Natural killer cell (primary cell): ENCODE measurements around the gene TMC2. TPM values are rescaled to one million over a fixed set of nuclear protein-coding genes. Genes with fewer than 3 reads are reported as not detected.
"Not testable (repeated sequence)": the region's sequence is repeated elsewhere in the genome, so short reads cannot be mapped to it uniquely, and the experiment has no call there.

Source experiments
- ATAC-seq, 3 donors: fragments of 150-1000 bp in 2 of 3; fragments of 200-7000 bp in 1 of 3; cut with Tn5 transposase; 1 replicate in 1 of 3; 2 replicates in 2 of 3; pipeline ENCODE4 v1.10.0; 2021; ENCODE audit warnings: mild to moderate bottlenecking in 2 of 3, moderate library complexity in 2 of 3
- DNase-seq, 2 donors: peaks; one replicate each; pipeline versions ENCODE4 v3.0.0 to v3.0.0-alpha.2; 2013 to 2021; ENCODE audit warnings: mixed read lengths in 1 of 2
- H3K27ac ChIP-seq: one replicate; pipeline ENCODE4 v1.5.1; 2013; ENCODE audit warnings: mild to moderate bottlenecking, low read length
- H3K27me3 ChIP-seq: one replicate; pipeline ENCODE4 v1.6.1; 2013; ENCODE audit warnings: low read length; ENCODE audit not compliant: control insufficient read depth, insufficient read depth
- H3K36me3 ChIP-seq: one replicate; pipeline ENCODE4 v1.6.1; 2013; ENCODE audit warnings: low read length; ENCODE audit not compliant: control insufficient read depth, insufficient read depth
- H3K4me1 ChIP-seq: one replicate; pipeline ENCODE4 v1.6.1; 2013; ENCODE audit warnings: low read length; ENCODE audit not compliant: control insufficient read depth, insufficient read depth
- H3K4me3 ChIP-seq: one replicate; pipeline ENCODE4 v1.5.1; 2013; ENCODE audit warnings: low read length
- H3K9me3 ChIP-seq: one replicate; pipeline ENCODE4 v1.6.1; 2013; ENCODE audit warnings: low read length; ENCODE audit not compliant: control insufficient read depth, insufficient read depth
- H3K27ac Mint-ChIP-seq, 2 donors: one replicate each; pipeline ENCODE4 v1.8.0; 2022; ENCODE audit warnings: mild to moderate bottlenecking in 2 of 2, mixed read lengths in 2 of 2, moderate library complexity in 1 of 2
- H3K27me3 Mint-ChIP-seq, 2 donors: one replicate each; pipeline ENCODE4 v1.8.0; 2022; ENCODE audit warnings: low read depth in 2 of 2, mixed read lengths in 2 of 2
- H3K36me3 Mint-ChIP-seq: one replicate; pipeline ENCODE4 v1.8.0; 2022; ENCODE audit warnings: mixed read lengths
- H3K4me1 Mint-ChIP-seq, 2 donors: one replicate each; pipeline ENCODE4 v1.8.0; 2022; ENCODE audit warnings: mixed read lengths in 2 of 2
- H3K4me3 Mint-ChIP-seq: one replicate; pipeline ENCODE4 v1.8.0; 2022; ENCODE audit warnings: mild to moderate bottlenecking, moderate library complexity, mixed read lengths
- H3K9me3 Mint-ChIP-seq, 2 donors: one replicate each; pipeline ENCODE4 v1.8.0; 2022; ENCODE audit warnings: mixed read lengths in 2 of 2
- WGBS: methylation state at CpG from one replicate; pipeline ENCODE4 v1.1.7; 2013; ENCODE audit warnings: missing lambda C conversion rate; ENCODE audit not compliant: insufficient coverage; 5-methylcytosine and 5-hydroxymethylcytosine counted together
- intact Hi-C: fragments of 100-400 bp; cut with micrococcal nuclease; formaldehyde crosslinking; loops from one replicate; pipeline ENCODE4 v1.14.2; 2022
- total RNA-seq, 4 donors: library from RNA; stranded (reverse); fragments of 120-200 nt in 1 of 4; gene quantifications; one replicate each; pipeline versions ENCODE4 v1.2.3 to v1.2.4, GENCODE V29; 2013 to 2022
- TF ChIP-seq, protein P1 (sequence below): fragments of 200-600 bp; IDR thresholded peaks from one replicate; pipeline ENCODE4 v1.8.0; 2022; ENCODE audit warnings: antibody characterized with exemption

The TMC2 gene
- total RNA-seq, 3 donors from 2014 or later (not counting 1 experiment from before 2014, with no cell fraction given), result 0.94 to 1.3 TPM; not detected in 1

DNA sequence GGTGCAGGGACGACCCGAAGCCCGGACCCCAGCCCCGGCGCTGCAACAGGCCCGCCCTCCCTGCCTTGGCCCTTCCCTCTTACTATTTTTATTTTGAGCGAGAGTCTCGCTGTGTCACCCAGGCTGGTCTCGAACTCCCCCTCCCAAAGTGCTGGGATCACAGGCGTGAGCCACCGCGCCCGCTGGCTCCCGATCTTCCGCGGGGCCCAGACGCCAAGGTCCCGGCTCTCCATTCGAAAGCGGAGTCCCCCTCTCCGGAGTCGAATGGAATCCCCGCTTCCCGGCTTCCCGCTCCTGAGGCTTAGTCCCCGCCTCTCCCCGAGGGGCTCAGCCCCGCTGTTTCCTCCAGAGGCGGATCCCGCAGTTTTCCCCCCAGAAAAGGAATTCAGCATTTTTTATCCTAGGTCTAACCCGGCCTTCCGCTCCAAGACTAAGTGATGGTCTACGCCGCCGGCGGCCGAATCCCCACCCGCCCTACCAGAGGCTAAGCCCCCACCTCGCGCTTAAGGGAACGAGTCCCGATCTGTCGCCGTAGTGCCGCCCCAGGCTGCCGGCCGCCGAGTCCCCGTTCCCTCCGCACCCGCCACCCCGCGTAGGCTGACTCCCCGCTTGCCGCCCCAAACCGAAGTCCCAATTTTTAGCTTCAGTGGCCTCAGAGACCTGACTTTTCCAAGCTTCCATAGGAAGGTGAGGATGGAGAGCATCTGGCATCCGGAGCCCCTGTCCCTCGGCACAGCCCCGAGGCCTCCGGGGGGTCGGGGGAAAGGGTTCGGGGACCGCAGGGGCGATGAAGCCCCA, 11.5 kb upstream of the TMC2 start:
- intact Hi-C loops, result loop anchor here (2.0 kb wide), 1 partner anchor 122 kb away; no protein-coding TSS in a partner anchor
- Mint-ChIP-seq H3K4me1 (peaks cover 11 to 32% of the 10 kb centered on the region in 2 donors), H3K27ac (peak overlapping the region; percentile 18 to 91), H3K36me3 (no peaks in the 10 kb centered on the region), H3K9me3 (no peaks in the 10 kb centered on the region), H3K27me3 (no peaks in the 10 kb centered on the region), H3K4me3 (peak overlapping the region; percentile 92)
- Histone ChIP-seq H3K9me3 (no peaks in the 10 kb centered on the region), H3K27ac (peak overlapping the region; percentile 32), H3K36me3 (no peaks in the 10 kb centered on the region), H3K4me3 (peak overlapping the region; percentile 67), H3K4me1 (peaks cover 11% of the 10 kb centered on the region), H3K27me3 (no peaks in the 10 kb centered on the region)
- WGBS, result under 1% methylated on average over 64 of the region's 64 CpGs
- TF ChIP-seq, protein P1, sequence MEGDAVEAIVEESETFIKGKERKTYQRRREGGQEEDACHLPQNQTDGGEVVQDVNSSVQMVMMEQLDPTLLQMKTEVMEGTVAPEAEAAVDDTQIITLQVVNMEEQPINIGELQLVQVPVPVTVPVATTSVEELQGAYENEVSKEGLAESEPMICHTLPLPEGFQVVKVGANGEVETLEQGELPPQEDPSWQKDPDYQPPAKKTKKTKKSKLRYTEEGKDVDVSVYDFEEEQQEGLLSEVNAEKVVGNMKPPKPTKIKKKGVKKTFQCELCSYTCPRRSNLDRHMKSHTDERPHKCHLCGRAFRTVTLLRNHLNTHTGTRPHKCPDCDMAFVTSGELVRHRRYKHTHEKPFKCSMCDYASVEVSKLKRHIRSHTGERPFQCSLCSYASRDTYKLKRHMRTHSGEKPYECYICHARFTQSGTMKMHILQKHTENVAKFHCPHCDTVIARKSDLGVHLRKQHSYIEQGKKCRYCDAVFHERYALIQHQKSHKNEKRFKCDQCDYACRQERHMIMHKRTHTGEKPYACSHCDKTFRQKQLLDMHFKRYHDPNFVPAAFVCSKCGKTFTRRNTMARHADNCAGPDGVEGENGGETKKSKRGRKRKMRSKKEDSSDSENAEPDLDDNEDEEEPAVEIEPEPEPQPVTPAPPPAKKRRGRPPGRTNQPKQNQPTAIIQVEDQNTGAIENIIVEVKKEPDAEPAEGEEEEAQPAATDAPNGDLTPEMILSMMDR, result peak; percentile 38
- DNase-seq, result peak; percentile 22 to 58
- ATAC-seq, result peak; percentile 37 to 48 (median 40)

DNA sequence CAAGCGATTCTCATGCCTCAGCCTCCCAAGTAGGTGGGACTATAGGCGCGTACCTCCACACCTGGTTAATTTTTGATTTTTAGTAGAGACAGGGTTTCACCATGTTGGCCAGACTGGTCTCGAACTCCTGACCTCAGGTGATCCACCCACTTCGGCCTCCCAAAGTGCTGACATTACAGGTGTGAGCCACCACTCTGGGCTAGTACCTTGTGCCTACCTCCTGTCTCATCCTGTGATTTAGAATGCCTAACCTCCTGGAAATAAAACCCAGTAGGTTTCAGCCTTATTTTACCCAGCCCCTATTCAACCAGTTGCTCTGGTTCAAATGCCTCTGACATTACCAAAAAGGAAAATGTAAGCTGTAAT, 10.2 kb upstream of the TMC2 start:
- H3K27ac Mint-ChIP-seq, H3K27me3 Mint-ChIP-seq: not testable (repeated sequence)

DNA sequence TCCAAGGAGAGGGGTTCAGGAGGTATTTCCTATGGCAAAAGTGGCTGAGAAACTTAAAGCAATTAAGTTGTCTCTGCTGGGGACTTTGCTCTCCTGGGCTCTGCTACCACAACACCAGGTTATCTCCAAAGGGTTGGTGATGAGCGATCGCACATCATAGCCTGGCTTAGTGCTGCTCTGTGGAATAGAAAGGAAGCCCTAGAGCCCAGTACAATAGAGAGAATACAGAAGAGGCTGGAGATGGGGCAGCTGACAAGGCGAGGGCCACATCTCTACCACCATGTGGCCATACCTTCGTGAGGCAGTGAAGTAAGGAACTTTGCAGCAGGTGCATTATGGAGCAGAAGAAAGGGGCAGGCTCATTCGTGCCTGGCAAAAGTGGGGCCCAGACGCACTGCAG, 8.6 kb upstream of the TMC2 start:
- no peak overlapping the region for H3K4me3 Mint-ChIP-seq
- Histone ChIP-seq H3K4me1 (peaks cover 11% of the 10 kb centered on the region), H3K36me3 (no peaks in the 10 kb centered on the region), H3K4me3 (no peak overlapping the region), H3K27me3 (no peaks in the 10 kb centered on the region), H3K27ac (no peak overlapping the region), H3K9me3 (no peaks in the 10 kb centered on the region)
- TF ChIP-seq, protein P1, result no peak
- intact Hi-C loops, result no loop called here
- peaks cover 14 to 28% of the 10 kb centered on the region in 2 donors for H3K4me1 Mint-ChIP-seq
- H3K27ac Mint-ChIP-seq, result no peak overlapping the region
- H3K9me3 Mint-ChIP-seq, result no peaks in the 10 kb centered on the region
- WGBS, result 91% methylated on average over 6 of the region's 6 CpGs
- H3K36me3 Mint-ChIP-seq, result no peaks in the 10 kb centered on the region
- H3K27me3 Mint-ChIP-seq, result no peaks in the 10 kb centered on the region
- DNase-seq, result no peak
- no peak for ATAC-seq

More for the DNA sequence above, 10.2 kb upstream of the TMC2 start:
- WGBS, result 90% methylated on average over 5 of the region's 5 CpGs
- H3K36me3 ChIP-seq, H3K9me3 Mint-ChIP-seq, DNase-seq, H3K9me3 ChIP-seq, H3K36me3 Mint-ChIP-seq, H3K27me3 ChIP-seq, H3K27ac ChIP-seq, intact Hi-C loops, ATAC-seq, H3K4me3 ChIP-seq: not testable (repeated sequence)
- H3K4me1 ChIP-seq, result peaks cover 11% of the 10 kb centered on the region
- H3K4me1 Mint-ChIP-seq, result peaks cover 14 to 33% of the 10 kb centered on the region in 2 donors
- H3K4me3 Mint-ChIP-seq, result peak overlapping the region; percentile 17

DNA sequence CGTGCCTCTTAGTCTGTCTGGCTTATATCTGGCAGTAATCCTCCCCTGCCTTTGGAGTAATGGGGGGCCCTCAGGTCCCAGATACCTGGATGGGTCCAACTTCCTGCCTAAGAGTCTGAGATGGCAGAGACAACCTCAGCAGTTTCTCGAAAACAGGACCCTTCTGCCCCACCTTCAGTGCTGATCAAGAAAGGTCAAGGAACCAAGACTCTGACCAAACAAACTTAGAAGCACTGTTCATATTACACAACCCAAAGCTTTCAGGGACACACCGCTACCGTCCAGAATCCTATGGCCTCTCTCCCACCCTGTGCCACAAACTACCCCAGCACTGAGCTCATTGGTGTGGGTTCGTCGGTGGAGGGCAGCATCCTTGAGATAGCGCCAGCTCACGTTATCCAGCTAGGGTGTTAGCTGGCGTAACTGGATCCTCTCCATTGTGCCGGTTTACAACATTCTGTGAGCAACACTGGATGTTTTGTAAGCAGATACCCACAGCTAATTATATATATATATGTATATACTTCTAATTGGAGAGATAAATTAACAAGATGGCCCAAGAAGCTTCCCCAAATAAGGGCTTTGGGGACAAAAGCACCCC, 7.6 kb upstream of the TMC2 start:
- Histone ChIP-seq H3K4me3 (no peak overlapping the region), H3K27me3 (no peaks in the 10 kb centered on the region), H3K27ac (no peak overlapping the region), H3K4me1 (peaks cover 11% of the 10 kb centered on the region), H3K36me3 (no peaks in the 10 kb centered on the region), H3K9me3 (no peaks in the 10 kb centered on the region)
- intact Hi-C loops, result no loop called here
- DNase-seq (no peak), ATAC-seq (no peak)
- peaks cover 0 to 4% of the 10 kb centered on the region in 2 donors for H3K27me3 Mint-ChIP-seq
- H3K4me3 Mint-ChIP-seq, result no peak overlapping the region
- TF ChIP-seq, protein P1, result no peak
- peaks cover 14 to 28% of the 10 kb centered on the region in 2 donors for H3K4me1 Mint-ChIP-seq
- no peaks in the 10 kb centered on the region for H3K9me3 Mint-ChIP-seq
- WGBS, result 85% methylated on average over 8 of the region's 10 CpGs
- no peak overlapping the region for H3K27ac Mint-ChIP-seq
- no peaks in the 10 kb centered on the region for H3K36me3 Mint-ChIP-seq
